ENCODE results near the gene GNG7. TPM values are rescaled to one million over a fixed set of nuclear protein-coding genes. Genes with fewer than 3 reads are reported as not detected.
A peak's percentile ranks its signal among the peaks of the same experiment; 100 is the strongest.

The GNG7 gene
- total RNA-seq, 1 donor from 2014 or later: 1.8 TPM

DNA sequence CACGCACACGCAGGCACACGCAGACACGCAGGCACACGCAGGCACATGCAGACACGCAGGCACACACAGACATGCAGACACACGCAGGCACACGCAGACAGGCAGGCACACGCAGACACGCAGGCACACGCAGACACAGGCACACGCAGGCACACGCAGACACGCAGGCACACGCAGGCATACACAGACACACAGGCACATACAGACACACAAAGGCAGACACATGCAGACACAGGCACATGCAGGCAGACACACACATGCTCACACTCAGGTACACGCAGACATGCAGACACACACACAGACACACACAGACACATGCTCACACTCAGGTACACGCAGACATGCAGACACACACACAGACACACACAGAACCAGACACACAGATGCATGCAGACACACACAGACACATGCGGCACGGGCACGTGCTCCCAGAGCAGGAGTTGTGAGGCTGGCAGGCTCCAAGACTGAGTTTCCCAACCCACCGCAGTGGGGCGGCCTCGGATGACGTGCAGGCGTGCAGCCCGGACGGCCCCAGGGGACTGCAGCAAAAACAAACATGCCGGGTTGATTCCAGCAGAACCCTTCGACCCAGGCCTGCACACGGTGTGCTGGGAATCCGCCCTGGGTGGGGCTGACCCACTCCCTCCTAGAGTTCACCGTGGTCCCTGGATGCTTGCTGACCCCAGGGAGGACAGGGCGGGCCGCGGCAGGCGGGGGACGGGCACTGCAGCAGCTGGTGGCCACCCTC, 126.6 kb downstream of the GNG7 start:
- H3K27me3 ChIP-seq (ENCODE audit: insufficient read depth, low read length): no peaks in the 10 kb centered on the region
- no peak overlapping the region for H2AFZ ChIP-seq (ENCODE audit: low read depth, low read length)
- DNase-seq (ENCODE audit: low read depth): no peak
- H3K36me3 Mint-ChIP-seq (ENCODE audit: low read depth, unreplicated experiment): peaks cover 2% of the 10 kb centered on the region
- no peak overlapping the region for H3K4me3 ChIP-seq (ENCODE audit: insufficient read depth, low read depth, low read length)
- peaks cover 4% of the 10 kb centered on the region for H3K4me1 Mint-ChIP-seq (ENCODE audit: low read depth, unreplicated experiment)
- H3K4me3 Mint-ChIP-seq (ENCODE audit: unreplicated experiment): no peak overlapping the region
- peak overlapping the region; percentile 26 for H3K4me2 ChIP-seq (ENCODE audit: low read length)
- H3K36me3 ChIP-seq (ENCODE audit: insufficient read depth, low read length): no peaks in the 10 kb centered on the region
- H3K9ac ChIP-seq (ENCODE audit: low read length): peak overlapping the region; percentile 31
- H3K9me3 ChIP-seq (ENCODE audit: insufficient read depth, low read depth, low read length): no peaks in the 10 kb centered on the region
- no peaks in the 10 kb centered on the region for H3K27me3 Mint-ChIP-seq (ENCODE audit: low read depth, unreplicated experiment)
- H3K27ac ChIP-seq (ENCODE audit: low read depth, low read length): no peak overlapping the region
- no peaks in the 10 kb centered on the region for H4K20me1 ChIP-seq (ENCODE audit: insufficient read depth, low read length)
- H3K4me1 ChIP-seq (ENCODE audit: insufficient read depth, low read length): peaks cover 22% of the 10 kb centered on the region
- no peaks in the 10 kb centered on the region for H3K79me2 ChIP-seq (ENCODE audit: insufficient read depth, low read length)
- no peak overlapping the region for H3K27ac Mint-ChIP-seq (ENCODE audit: unreplicated experiment)
- no peak for FAIRE-seq
- TF ChIP-seq, protein P1, sequence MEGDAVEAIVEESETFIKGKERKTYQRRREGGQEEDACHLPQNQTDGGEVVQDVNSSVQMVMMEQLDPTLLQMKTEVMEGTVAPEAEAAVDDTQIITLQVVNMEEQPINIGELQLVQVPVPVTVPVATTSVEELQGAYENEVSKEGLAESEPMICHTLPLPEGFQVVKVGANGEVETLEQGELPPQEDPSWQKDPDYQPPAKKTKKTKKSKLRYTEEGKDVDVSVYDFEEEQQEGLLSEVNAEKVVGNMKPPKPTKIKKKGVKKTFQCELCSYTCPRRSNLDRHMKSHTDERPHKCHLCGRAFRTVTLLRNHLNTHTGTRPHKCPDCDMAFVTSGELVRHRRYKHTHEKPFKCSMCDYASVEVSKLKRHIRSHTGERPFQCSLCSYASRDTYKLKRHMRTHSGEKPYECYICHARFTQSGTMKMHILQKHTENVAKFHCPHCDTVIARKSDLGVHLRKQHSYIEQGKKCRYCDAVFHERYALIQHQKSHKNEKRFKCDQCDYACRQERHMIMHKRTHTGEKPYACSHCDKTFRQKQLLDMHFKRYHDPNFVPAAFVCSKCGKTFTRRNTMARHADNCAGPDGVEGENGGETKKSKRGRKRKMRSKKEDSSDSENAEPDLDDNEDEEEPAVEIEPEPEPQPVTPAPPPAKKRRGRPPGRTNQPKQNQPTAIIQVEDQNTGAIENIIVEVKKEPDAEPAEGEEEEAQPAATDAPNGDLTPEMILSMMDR (IDR thresholded peaks at IDR 0.05; ENCODE audit: insufficient read depth, low read depth, low read length): no peak
- TF ChIP-seq EZH2 (IDR thresholded peaks at IDR 0.05; ENCODE audit: insufficient read depth, low read length): no peak
- no peaks in the 10 kb centered on the region for H3K9me3 Mint-ChIP-seq (ENCODE audit: unreplicated experiment)

DNA sequence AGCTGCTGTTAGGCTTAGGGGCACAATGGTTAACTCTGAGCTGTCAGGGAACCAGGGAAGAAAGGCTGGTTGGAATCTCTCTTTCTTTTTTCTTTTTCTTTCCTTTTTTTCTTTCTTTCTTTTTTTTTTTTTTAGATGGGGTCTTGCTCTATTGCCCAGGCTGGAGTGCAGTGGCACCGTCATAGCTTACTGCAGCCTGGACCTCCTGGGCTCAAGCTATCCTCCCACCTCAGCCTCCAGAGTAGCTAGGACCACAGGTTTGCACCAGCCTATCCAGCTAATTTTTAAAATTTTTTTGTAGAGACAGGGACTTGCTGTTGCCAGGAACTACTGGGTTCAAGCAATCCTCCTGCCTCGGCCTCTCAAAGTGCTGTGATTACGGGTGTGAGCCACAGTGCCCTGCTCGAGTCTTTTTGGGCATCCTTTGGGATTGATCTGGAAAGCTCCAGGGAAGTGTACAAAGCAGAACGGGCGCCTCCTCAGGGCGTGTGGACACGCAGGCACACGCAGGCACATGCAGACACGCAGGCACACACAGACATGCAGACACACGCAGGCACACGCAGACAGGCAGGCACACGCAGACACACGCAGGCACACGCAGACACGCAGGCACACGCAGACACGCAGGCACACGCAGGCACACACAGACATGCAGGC, 127.4 kb downstream of the GNG7 start:
- H3K4me3 Mint-ChIP-seq (ENCODE audit: unreplicated experiment): no peak overlapping the region
- Histone ChIP-seq H3K4me1 (ENCODE audit: insufficient read depth, low read length) (peaks cover 22% of the 10 kb centered on the region), H3K79me2 (ENCODE audit: insufficient read depth, low read length) (no peaks in the 10 kb centered on the region), H2AFZ (ENCODE audit: low read depth, low read length) (no peak overlapping the region), H3K36me3 (ENCODE audit: insufficient read depth, low read length) (no peaks in the 10 kb centered on the region), H3K4me2 (ENCODE audit: low read length) (no peak overlapping the region), H3K4me3 (ENCODE audit: insufficient read depth, low read depth, low read length) (no peak overlapping the region), H4K20me1 (ENCODE audit: insufficient read depth, low read length) (no peaks in the 10 kb centered on the region), H3K27ac (ENCODE audit: low read depth, low read length) (no peak overlapping the region), H3K9ac (ENCODE audit: low read length) (no peak overlapping the region), H3K9me3 (ENCODE audit: insufficient read depth, low read depth, low read length) (peaks cover 4% of the 10 kb centered on the region), H3K27me3 (ENCODE audit: insufficient read depth, low read length) (no peaks in the 10 kb centered on the region)
- H3K27ac Mint-ChIP-seq (ENCODE audit: unreplicated experiment): no peak overlapping the region
- H3K36me3 Mint-ChIP-seq (ENCODE audit: low read depth, unreplicated experiment): peaks cover 2% of the 10 kb centered on the region
- H3K27me3 Mint-ChIP-seq (ENCODE audit: low read depth, unreplicated experiment): no peaks in the 10 kb centered on the region
- peaks cover 3% of the 10 kb centered on the region for H3K9me3 Mint-ChIP-seq (ENCODE audit: unreplicated experiment)
- FAIRE-seq (no peak), DNase-seq (ENCODE audit: low read depth) (no peak)
- peaks cover 4% of the 10 kb centered on the region for H3K4me1 Mint-ChIP-seq (ENCODE audit: low read depth, unreplicated experiment)
- TF ChIP-seq, protein P1 (IDR thresholded peaks at IDR 0.05; ENCODE audit: insufficient read depth, low read depth, low read length): no peak
- TF ChIP-seq EZH2 (IDR thresholded peaks at IDR 0.05; ENCODE audit: insufficient read depth, low read length): no peak

Data from astrocyte (in vitro differentiated cells and primary cell).